B cell (primary cell): ENCODE data around the gene PSME2. TPM values are rescaled to one million over a fixed set of nuclear protein-coding genes. Genes with fewer than 3 reads are reported as not detected.

Source experiments
- ATAC-seq: fragments of 200-7000 bp; cut with Tn5 transposase; one replicate; pipeline ENCODE4 v1.10.0; 2021; ENCODE audit warnings: low read depth, mild to moderate bottlenecking, moderate number of reproducible peaks, moderate library complexity
- CTCF ChIA-PET: fragments of 350-600 bp; sonication (Branson Sonifier 250); formaldehyde crosslinking; loops from one replicate; lab custom pipeline; 2021; ENCODE audit warnings: antibody characterized with exemption, inconsistent platforms; lab: Charles Lee
- POLR2A ChIA-PET: fragments of 350-600 bp; sonication (Branson Sonifier 250); formaldehyde crosslinking; loops from one replicate; lab custom pipeline; 2021; ENCODE audit warnings: antibody characterized with exemption; lab: Charles Lee
- DNase-seq: peaks from one replicate; pipeline ENCODE4 v3.0.0; 2013
- H2AFZ ChIP-seq: 2 replicates; pipeline ENCODE4 v1.6.1; 2012; ENCODE audit warnings: mild to moderate bottlenecking, low read depth, low read length; ENCODE audit not compliant: insufficient read depth, poor library complexity, severe bottlenecking
- H3K27ac ChIP-seq, 2 donors: 1 replicate in 1 of 2; 2 replicates in 1 of 2; pipeline ENCODE4 v1.5.1; 2012 to 2013; ENCODE audit warnings: low read length in 2 of 2, mild to moderate bottlenecking in 2 of 2, moderate library complexity in 1 of 2
- H3K27me3 ChIP-seq, 4 experiments: fragments of 200-600 bp in 1 of 4; sonication (generic) in 1 of 4; replicated peaks in 1 of 4; 1 replicate in 2 of 4; 2 replicates in 2 of 4; pipeline versions ENCODE4 v1.6.1 to v1.7.0; 2013 to 2016; ENCODE audit warnings: low read length in 3 of 4, mild to moderate bottlenecking in 2 of 4, mixed read lengths in 1 of 4, moderate library complexity in 1 of 4; ENCODE audit not compliant: insufficient read depth in 4 of 4, control insufficient read depth in 3 of 4; ENCODE audit errors: control extremely low read depth in 1 of 4
- H3K36me3 ChIP-seq, 2 experiments: replicated peaks in 1 of 2; 1 replicate in 1 of 2; 2 replicates in 1 of 2; pipeline versions ENCODE4 v1.6.1 to v1.7.1; 2013; ENCODE audit warnings: low read length in 1 of 2; ENCODE audit not compliant: insufficient read depth in 2 of 2, control insufficient read depth in 1 of 2; ENCODE audit errors: control extremely low read depth in 1 of 2, extremely low read depth in 1 of 2
- H3K4me1 ChIP-seq, 2 donors: fragments of 200-600 bp in 1 of 2; sonication (generic) in 1 of 2; 1 replicate in 1 of 2; 2 replicates in 1 of 2; pipeline versions ENCODE4 v1.5.1 to v1.6.1; 2013 to 2017; ENCODE audit warnings: low read length in 2 of 2; ENCODE audit not compliant: control insufficient read depth in 2 of 2, insufficient read depth in 2 of 2
- H3K4me2 ChIP-seq: replicated peaks from 2 replicates; pipeline ENCODE3; 2012; ENCODE audit warnings: mild to moderate bottlenecking, low read depth, low read length; ENCODE audit not compliant: poor library complexity, severe bottlenecking
- H3K4me3 ChIP-seq, 5 experiments: fragments of 200-600 bp in 1 of 5; sonication (generic) in 1 of 5; 1 replicate in 3 of 5; 2 replicates in 2 of 5; pipeline versions ENCODE4 v1.5.1 to v1.7.0; 2011 to 2016; ENCODE audit warnings: low read length in 4 of 5, mild to moderate bottlenecking in 4 of 5, low read depth in 2 of 5, control low read depth in 1 of 5, moderate library complexity in 1 of 5; ENCODE audit not compliant: insufficient read depth in 1 of 5; ENCODE audit errors: control extremely low read depth in 1 of 5, extremely low read depth in 1 of 5
- H3K79me2 ChIP-seq: fragments of 200-600 bp; sonication (generic); one replicate; pipeline ENCODE4 v1.6.0; 2016; ENCODE audit warnings: low read length; ENCODE audit not compliant: control insufficient read depth, insufficient read depth
- H3K9ac ChIP-seq: fragments of 200-600 bp; sonication (generic); 2 replicates; pipeline ENCODE4 v1.6.1; 2017; ENCODE audit warnings: mild to moderate bottlenecking, low read length, moderate library complexity
- H3K9me3 ChIP-seq, 3 donors: one replicate each; pipeline versions ENCODE4 v1.6.1 to v1.7.1; 2013; ENCODE audit warnings: low read length in 2 of 3; ENCODE audit not compliant: control insufficient read depth in 2 of 3, insufficient read depth in 1 of 3; ENCODE audit errors: control extremely low read depth in 1 of 3
- H4K20me1 ChIP-seq: 2 replicates; pipeline ENCODE4 v1.6.0; 2012; ENCODE audit warnings: mild to moderate bottlenecking, low read length; ENCODE audit not compliant: insufficient read depth, control insufficient read depth, poor library complexity, severe bottlenecking
- H3K27ac Mint-ChIP-seq: one replicate; pipeline ENCODE4 v1.8.0; 2021; ENCODE audit warnings: mixed read lengths
- H3K27me3 Mint-ChIP-seq: one replicate; pipeline ENCODE4 v1.8.0; 2021; ENCODE audit warnings: mixed read lengths
- H3K4me1 Mint-ChIP-seq: one replicate; pipeline ENCODE4 v1.8.0; 2021; ENCODE audit warnings: mixed read lengths
- H3K4me3 Mint-ChIP-seq: one replicate; pipeline ENCODE4 v1.8.0; 2021; ENCODE audit warnings: mixed read lengths
- H3K9me3 Mint-ChIP-seq: one replicate; pipeline ENCODE4 v1.8.0; 2022; ENCODE audit warnings: mixed read lengths; ENCODE audit not compliant: insufficient read depth
- EZH2 ChIP-seq: IDR thresholded peaks from 2 replicates; pipeline ENCODE4 v1.6.1; 2012; ENCODE audit warnings: borderline replicate concordance, low read depth, mild to moderate bottlenecking, moderate library complexity, low read length; ENCODE audit not compliant: insufficient read depth, poor library complexity, severe bottlenecking
- WGBS: methylation state at CpG from one replicate; pipeline ENCODE4 v1.1.5; 2013; ENCODE audit warnings: missing lambda C conversion rate; ENCODE audit not compliant: insufficient coverage; 5-methylcytosine and 5-hydroxymethylcytosine counted together
- intact Hi-C: fragments of 100-400 bp; cut with micrococcal nuclease; formaldehyde crosslinking; loops from one replicate; pipeline ENCODE4 v1.10.0; 2022
- polyA plus RNA-seq: library from polyadenylated mRNA; depleted of rRNA; stranded (reverse); fragments of >200 nt; gene quantifications from 2 replicates; pipeline ENCODE4 v1.2.3, GENCODE V29; 2012
- total RNA-seq, 2 donors: library from RNA; stranded (reverse); fragments of 120-200 nt in 1 of 2; gene quantifications; 1 replicate in 1 of 2; 2 replicates in 1 of 2; pipeline versions ENCODE4 v1.2.3 to v1.2.4, GENCODE V29; 2013 to 2022
- TF ChIP-seq, protein P1 (sequence below): fragments of 200-600 bp; IDR thresholded peaks from one replicate; pipeline ENCODE4 v1.8.0; 2022; ENCODE audit warnings: antibody characterized with exemption, mild to moderate bottlenecking

Gene PSME2
- total and polyA plus RNA-seq, 2 donors (not counting 1 experiment from before 2014, with no cell fraction given): 126 to 141 TPM

DNA sequence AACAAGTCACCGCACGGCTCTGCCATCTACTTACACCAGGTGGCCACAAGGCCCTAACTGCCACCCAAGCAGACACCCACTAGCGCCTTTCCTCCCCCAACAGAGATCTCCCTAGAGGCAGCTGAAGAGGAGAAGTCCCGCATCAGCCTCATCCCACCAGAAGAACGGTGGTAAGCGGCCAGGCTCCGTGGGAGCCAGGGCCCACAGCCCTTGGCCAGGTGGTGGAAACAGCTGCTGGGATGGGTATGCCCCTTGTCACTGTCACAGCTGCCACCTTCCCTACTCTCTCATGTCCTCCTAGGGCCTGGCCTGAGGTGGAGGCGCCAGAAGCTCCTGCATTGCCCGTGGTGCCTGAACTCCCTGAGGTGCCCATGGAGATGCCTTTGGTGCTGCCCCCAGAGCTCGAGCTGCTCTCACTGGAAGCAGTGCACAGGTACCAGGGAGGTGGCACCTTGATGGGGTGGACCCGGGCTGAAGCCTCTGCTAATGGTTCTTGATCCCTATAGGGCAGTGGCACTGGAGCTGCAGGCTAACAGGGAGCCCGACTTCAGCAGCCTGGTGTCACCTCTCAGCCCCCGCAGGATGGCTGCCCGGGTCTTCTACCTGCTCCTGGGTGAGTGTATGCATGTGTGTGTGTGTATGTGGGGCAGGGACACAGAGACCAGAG is 33.0 kb upstream of the PSME2 start:
- Histone ChIP-seq H3K27me3 (no peaks in the 10 kb centered on the region), H3K36me3 (peaks cover 3 to 64% of the 10 kb centered on the region in 2 experiments), H3K79me2 (no peaks in the 10 kb centered on the region), H2AFZ (no peak overlapping the region), H4K20me1 (no peaks in the 10 kb centered on the region), H3K9me3 (no peaks in the 10 kb centered on the region), H3K4me2 (no peak overlapping the region), H3K4me1 (no peaks in the 10 kb centered on the region), H3K4me3 (no peak overlapping the region), H3K9ac (no peak overlapping the region), H3K27ac (no peak overlapping the region)
- Mint-ChIP-seq H3K4me1 (peaks cover 8% of the 10 kb centered on the region), H3K9me3 (no peaks in the 10 kb centered on the region), H3K4me3 (no peak overlapping the region), H3K27ac (no peak overlapping the region), H3K27me3 (no peaks in the 10 kb centered on the region)
- WGBS: 73% methylated on average over 9 of the region's 14 CpGs
- no peak for TF ChIP-seq EZH2
- TF ChIP-seq, protein P1, sequence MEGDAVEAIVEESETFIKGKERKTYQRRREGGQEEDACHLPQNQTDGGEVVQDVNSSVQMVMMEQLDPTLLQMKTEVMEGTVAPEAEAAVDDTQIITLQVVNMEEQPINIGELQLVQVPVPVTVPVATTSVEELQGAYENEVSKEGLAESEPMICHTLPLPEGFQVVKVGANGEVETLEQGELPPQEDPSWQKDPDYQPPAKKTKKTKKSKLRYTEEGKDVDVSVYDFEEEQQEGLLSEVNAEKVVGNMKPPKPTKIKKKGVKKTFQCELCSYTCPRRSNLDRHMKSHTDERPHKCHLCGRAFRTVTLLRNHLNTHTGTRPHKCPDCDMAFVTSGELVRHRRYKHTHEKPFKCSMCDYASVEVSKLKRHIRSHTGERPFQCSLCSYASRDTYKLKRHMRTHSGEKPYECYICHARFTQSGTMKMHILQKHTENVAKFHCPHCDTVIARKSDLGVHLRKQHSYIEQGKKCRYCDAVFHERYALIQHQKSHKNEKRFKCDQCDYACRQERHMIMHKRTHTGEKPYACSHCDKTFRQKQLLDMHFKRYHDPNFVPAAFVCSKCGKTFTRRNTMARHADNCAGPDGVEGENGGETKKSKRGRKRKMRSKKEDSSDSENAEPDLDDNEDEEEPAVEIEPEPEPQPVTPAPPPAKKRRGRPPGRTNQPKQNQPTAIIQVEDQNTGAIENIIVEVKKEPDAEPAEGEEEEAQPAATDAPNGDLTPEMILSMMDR: no peak
- POLR2A ChIA-PET: interaction anchor here (0.6 to 0.8 kb wide), 3 partner anchors 10 to 73 kb away, joined by 3 to 6 read pairs (median 5); partner anchors contain the start of gene MDP1
- CTCF ChIA-PET: interaction anchor here (1.0 to 1.2 kb wide), 2 partner anchors 85 to 129 kb away, joined by 3 read pairs; partner anchors contain the start of gene CIDEB
- no peak for DNase-seq
- ATAC-seq: no peak
- intact Hi-C loops: no loop called here
